H1 (cell line): ENCODE measurements around the gene DEFB119. TPM values are rescaled to one million over a fixed set of nuclear protein-coding genes. Genes with fewer than 3 reads are reported as not detected.

Source experiments
- CTCF ChIA-PET: fragments of 300-600 bp; sonication (Branson Sonifier 250); formaldehyde crosslinking; loops from one replicate; lab custom pipeline; 2021; ENCODE audit not compliant: partially characterized antibody; lab: Charles Lee
- POLR2A ChIA-PET: fragments of 300-600 bp; sonication (Branson Sonifier 250); formaldehyde crosslinking; loops from one replicate; lab custom pipeline; 2021; ENCODE audit warnings: inconsistent platforms; ENCODE audit not compliant: partially characterized antibody; lab: Charles Lee
- DNase-seq, 2 experiments: peaks; one replicate each; pipeline versions ENCODE4 v3.0.0 to v3.0.0-alpha.2; 2010 to 2022; ENCODE audit warnings: low spot score in 2 of 2, low read depth in 1 of 2, mixed read lengths in 1 of 2
- FAIRE-seq: peaks from 2 replicates; lab custom pipeline; 2011; peaks lifted over from hg19 to GRCh38; lab: Jason Lieb, UNC
- H2AFZ ChIP-seq: 2 replicates; pipeline ENCODE4 v1.8.1; 2012; ENCODE audit warnings: low read length, inconsistent platforms
- H2AK5ac ChIP-seq: 2 replicates; pipeline ENCODE4 v1.6.1; 2013; ENCODE audit warnings: low read depth, low read length
- H2BK120ac ChIP-seq: replicated peaks from 2 replicates; pipeline ENCODE3; 2013; ENCODE audit warnings: low read depth, low read length, inconsistent platforms
- H2BK12ac ChIP-seq: 2 replicates; pipeline ENCODE4 v1.6.1; 2013; ENCODE audit warnings: low read depth, low read length
- H2BK15ac ChIP-seq: 2 replicates; pipeline ENCODE4 v1.6.1; 2013; ENCODE audit warnings: low read length
- H2BK20ac ChIP-seq: 2 replicates; pipeline ENCODE4 v1.6.1; 2013; ENCODE audit warnings: low read length
- H2BK5ac ChIP-seq: 2 replicates; pipeline ENCODE4 v1.6.1; 2013; ENCODE audit warnings: low read depth, low read length
- H3K14ac ChIP-seq: 2 replicates; pipeline ENCODE4 v1.6.1; 2013; ENCODE audit warnings: inconsistent platforms; ENCODE audit not compliant: insufficient read length
- H3K18ac ChIP-seq: 2 replicates; pipeline ENCODE4 v1.6.1; 2013; ENCODE audit warnings: low read length; ENCODE audit errors: extremely low read depth
- H3K23ac ChIP-seq: 2 replicates; pipeline ENCODE4 v1.6.1; 2013; ENCODE audit warnings: inconsistent platforms; ENCODE audit not compliant: insufficient read length
- H3K23me2 ChIP-seq: 2 replicates; pipeline ENCODE4 v1.6.1; 2013; ENCODE audit warnings: low read depth, low read length
- H3K27ac ChIP-seq: 2 replicates; pipeline ENCODE4 v1.6.1; 2011; ENCODE audit warnings: low read depth, low read length, inconsistent platforms
- H3K27me3 ChIP-seq, 4 experiments: replicated peaks in 1 of 4; 1 replicate in 1 of 4; 2 replicates in 3 of 4; pipeline versions ENCODE4 v1.6.1 to v1.8.1; 2011 to 2013; ENCODE audit warnings: low read length in 3 of 4, mild to moderate bottlenecking in 3 of 4, inconsistent platforms in 2 of 4, mixed read lengths in 2 of 4, moderate library complexity in 1 of 4; ENCODE audit not compliant: control insufficient read depth in 3 of 4, insufficient read depth in 3 of 4; ENCODE audit errors: extremely low read depth in 1 of 4
- H3K36me3 ChIP-seq, 4 experiments: 2 replicates each; pipeline versions ENCODE4 v1.6.1 to v1.8.1; 2011 to 2013; ENCODE audit warnings: mild to moderate bottlenecking in 4 of 4, low read length in 3 of 4, moderate library complexity in 2 of 4, control low read depth in 1 of 4, inconsistent platforms in 1 of 4; ENCODE audit not compliant: insufficient read depth in 4 of 4, control insufficient read depth in 2 of 4
- H3K4ac ChIP-seq: replicated peaks from 2 replicates; pipeline ENCODE3; 2013; ENCODE audit warnings: low read length, low read depth, mixed read lengths, inconsistent platforms; ENCODE audit not compliant: insufficient read length
- H3K4me1 ChIP-seq, 4 experiments: replicated peaks in 1 of 4; 1 replicate in 1 of 4; 2 replicates in 3 of 4; pipeline versions ENCODE4 v1.6.1 to v1.8.1; 2011 to 2013; ENCODE audit warnings: low read length in 3 of 4, inconsistent platforms in 2 of 4, mixed read lengths in 1 of 4; ENCODE audit not compliant: insufficient read depth in 4 of 4, control insufficient read depth in 3 of 4
- H3K4me2 ChIP-seq, 2 experiments: 2 replicates each; pipeline versions ENCODE4 v1.6.1 to v1.8.1; 2011 to 2013; ENCODE audit warnings: low read depth in 2 of 2, low read length in 2 of 2, control low read depth in 1 of 2, inconsistent platforms in 1 of 2, mild to moderate bottlenecking in 1 of 2; ENCODE audit not compliant: insufficient read depth in 1 of 2
- H3K4me3 ChIP-seq, 4 experiments: fragments of 200-600, 300-600 bp in 1 of 4; sonication (generic), shearing (Covaris generic), sonication (Bioruptor Twin) in 1 of 4; 2 replicates each; pipeline versions ENCODE4 v1.5.1 to v1.8.1; 2011 to 2016; ENCODE audit warnings: low read length in 4 of 4, low read depth in 3 of 4, control low read depth in 2 of 4, inconsistent platforms in 2 of 4, mild to moderate bottlenecking in 2 of 4, mixed read lengths in 1 of 4, moderate library complexity in 1 of 4; ENCODE audit not compliant: insufficient read depth in 2 of 4; ENCODE audit errors: extremely low read depth in 1 of 4
- H3K56ac ChIP-seq: replicated peaks from 2 replicates; pipeline ENCODE3; 2013; ENCODE audit warnings: low read depth, mild to moderate bottlenecking, mixed read lengths, low read length, inconsistent platforms; ENCODE audit not compliant: insufficient read length
- H3K79me1 ChIP-seq: 2 replicates; pipeline ENCODE4 v1.6.1; 2013; ENCODE audit warnings: low read depth, low read length, control low read depth
- H3K79me2 ChIP-seq, 2 experiments: 2 replicates each; pipeline versions ENCODE4 v1.6.1 to v1.8.1; 2012 to 2013; ENCODE audit warnings: low read length in 2 of 2, mild to moderate bottlenecking in 2 of 2, inconsistent platforms in 1 of 2; ENCODE audit not compliant: insufficient read depth in 2 of 2, control insufficient read depth in 1 of 2
- H3K9ac ChIP-seq, 4 experiments: replicated peaks in 1 of 4; 1 replicate in 1 of 4; 2 replicates in 3 of 4; pipeline versions ENCODE4 v1.6.1 to v1.8.1; 2011 to 2013; ENCODE audit warnings: low read depth in 3 of 4, low read length in 3 of 4, control low read depth in 2 of 4, mild to moderate bottlenecking in 2 of 4, moderate library complexity in 2 of 4, inconsistent platforms in 1 of 4; ENCODE audit errors: extremely low read depth in 1 of 4
- H3K9me3 ChIP-seq, 2 experiments: 2 replicates each; pipeline versions ENCODE4 v1.6.1 to v1.8.1; 2012 to 2013; ENCODE audit warnings: mild to moderate bottlenecking in 2 of 2, moderate library complexity in 2 of 2, control low read depth in 1 of 2, inconsistent platforms in 1 of 2, low read depth in 1 of 2, low read length in 1 of 2, mixed read lengths in 1 of 2; ENCODE audit not compliant: insufficient read depth in 2 of 2
- H4K20me1 ChIP-seq, 2 experiments: replicated peaks in 1 of 2; 2 replicates each; pipeline versions ENCODE3 to v1.8.1; 2011 to 2013; ENCODE audit warnings: inconsistent platforms in 2 of 2, low read length in 2 of 2, mild to moderate bottlenecking in 1 of 2; ENCODE audit not compliant: insufficient read depth in 2 of 2, control insufficient read depth in 1 of 2
- H4K5ac ChIP-seq: 2 replicates; pipeline ENCODE4 v1.6.1; 2013; ENCODE audit warnings: low read length, low read depth, mixed read lengths, inconsistent platforms; ENCODE audit not compliant: insufficient read length
- H4K8ac ChIP-seq: 2 replicates; pipeline ENCODE4 v1.8.0; 2013; ENCODE audit warnings: mild to moderate bottlenecking, moderate library complexity, low read length, inconsistent platforms; ENCODE audit not compliant: insufficient read depth; ENCODE audit errors: extremely low read depth
- H4K91ac ChIP-seq: replicated peaks from 2 replicates; pipeline ENCODE3; 2013; ENCODE audit warnings: low read length, mixed read lengths, inconsistent platforms; ENCODE audit not compliant: insufficient read length
- TCF12 ChIP-seq: IDR thresholded peaks from 2 replicates; pipeline ENCODE4 v1.6.1; 2011; ENCODE audit warnings: low read depth, mild to moderate bottlenecking, low read length
- polyA plus RNA-seq, 7 experiments: library from polyadenylated mRNA; depleted of rRNA in 3 of 7; stranded (reverse) in 5 of 7; unstranded in 2 of 7; fragments of >200 nt in 5 of 7; fragments of 200-250 nt in 2 of 7; gene quantifications; 1 replicate in 5 of 7; 2 replicates in 1 of 7; 4 replicates in 1 of 7; pipeline versions ENCODE4 v1.2.1 to v1.2.3, GENCODE V29; 2011 to 2013; ENCODE audit warnings: missing spikeins in 2 of 7, mixed read lengths in 2 of 7
- total RNA-seq: library from RNA; stranded (reverse); fragmentation: NEBNext Ultra II Directional; extraction: Animal tissue kit (Norgen Biotek cat#: 25700); gene quantifications from 2 replicates; pipeline ENCODE4 v1.2.1, GENCODE V29; 2021

DEFB119 gene
- total and polyA plus RNA-seq, 2 of the 8 experiments (the other 6 are each of a cell fraction or from before 2014, with no cell fraction given) = not detected

DNA sequence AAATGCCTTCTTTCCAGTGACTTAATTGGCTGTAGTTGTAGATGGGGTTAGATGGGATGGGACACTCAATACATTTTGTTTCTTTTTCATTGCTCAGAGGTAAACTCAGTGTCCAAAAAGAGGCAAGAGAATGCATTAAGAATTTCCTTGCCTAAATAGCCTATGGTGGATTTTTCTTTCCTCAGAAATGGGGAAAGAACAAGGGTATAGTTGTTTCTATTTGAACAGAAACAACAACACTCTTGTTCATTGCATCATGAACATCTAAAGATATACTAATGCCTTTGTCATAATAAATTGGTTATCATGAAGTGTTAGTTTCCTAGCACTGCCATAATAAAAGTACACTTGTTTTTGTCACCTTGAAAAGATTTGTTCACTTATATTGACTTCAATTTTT lies 35.4 kb upstream of the DEFB119 start:
- H2BK5ac ChIP-seq = no peak overlapping the region
- no peak for TF ChIP-seq TCF12
- no peak overlapping the region for H2BK20ac ChIP-seq
- no peak overlapping the region for H4K91ac ChIP-seq
- no peak overlapping the region for H2AK5ac ChIP-seq
- H3K4me2 ChIP-seq = no peak overlapping the region
- H2BK15ac ChIP-seq = no peak overlapping the region
- H2BK12ac ChIP-seq = no peak overlapping the region
- no peak overlapping the region for H3K23ac ChIP-seq
- H3K14ac ChIP-seq = no peak overlapping the region
- no peak overlapping the region for H2AFZ ChIP-seq
- no peak overlapping the region for H3K56ac ChIP-seq
- H3K27me3 ChIP-seq = no peaks in the 10 kb centered on the region
- no peak overlapping the region for H3K18ac ChIP-seq
- peaks cover 48 to 57% of the 10 kb centered on the region in 2 experiments for H3K9me3 ChIP-seq
- CTCF ChIA-PET = no interaction called here
- no peaks in the 10 kb centered on the region for H3K36me3 ChIP-seq
- no peak for FAIRE-seq
- no peaks in the 10 kb centered on the region for H3K4me1 ChIP-seq
- H3K4me3 ChIP-seq = no peak overlapping the region
- no peaks in the 10 kb centered on the region for H3K23me2 ChIP-seq
- POLR2A ChIA-PET = no interaction called here
- no peak for DNase-seq
- H4K20me1 ChIP-seq = no peaks in the 10 kb centered on the region
- no peak overlapping the region for H2BK120ac ChIP-seq
- no peak overlapping the region for H4K5ac ChIP-seq
- H4K8ac ChIP-seq = no peak overlapping the region
- no peaks in the 10 kb centered on the region for H3K79me2 ChIP-seq
- H3K9ac ChIP-seq = no peak overlapping the region
- H3K4ac ChIP-seq = no peak overlapping the region
- no peak overlapping the region for H3K27ac ChIP-seq
- no peaks in the 10 kb centered on the region for H3K79me1 ChIP-seq
